Panc1 (cell line): ENCODE measurements around the gene MCU. TPM values are rescaled to one million over a fixed set of nuclear protein-coding genes. Genes with fewer than 3 reads are reported as not detected.

ENCODE experiments used
- ATAC-seq: fragments of 200-7000 bp; cut with Tn5 transposase; 2 replicates; pipeline ENCODE4 v1.9.1; 2020; ENCODE audit warnings: mild to moderate bottlenecking, moderate library complexity
- BruUV-seq: library from RNA; stranded (reverse); fragments of 400-500 nt; replicated peaks from 2 replicates; lab custom pipeline; 2021; lab: Mats Ljungman, UMichigan
- CTCF ChIA-PET: fragments of 300-600 bp; sonication (Branson Sonifier 250); formaldehyde crosslinking; loops from one replicate; lab custom pipeline; 2022; ENCODE audit warnings: antibody characterized with exemption; lab: Charles Lee
- POLR2A ChIA-PET: fragments of 300-600 bp; sonication (Branson Sonifier 250); formaldehyde crosslinking; loops from one replicate; lab custom pipeline; 2022; ENCODE audit warnings: antibody characterized with exemption; lab: Charles Lee
- DNase-seq: peaks from one replicate; pipeline ENCODE4 v3.0.0-alpha.2; 2010; ENCODE audit warnings: low read depth, low spot score
- H3K27ac ChIP-seq: 2 replicates; pipeline ENCODE4 v1.5.1; 2011; ENCODE audit warnings: mild to moderate bottlenecking, low read length, inconsistent platforms
- H3K27me3 ChIP-seq: fragments of 200-500 bp; sonication (Bioruptor generic); 2 replicates; pipeline ENCODE4 v1.6.0; 2014; ENCODE audit warnings: low read length, inconsistent platforms; ENCODE audit not compliant: control insufficient read depth, insufficient read depth
- H3K36me3 ChIP-seq: fragments of 200-500 bp; sonication (Bioruptor generic); 2 replicates; pipeline ENCODE4 v1.5.1; 2014; ENCODE audit warnings: inconsistent platforms, mild to moderate bottlenecking, low read length, moderate library complexity; ENCODE audit not compliant: control insufficient read depth, insufficient read depth
- H3K4me1 ChIP-seq: 2 replicates; pipeline ENCODE4 v1.5.1; 2011; ENCODE audit warnings: inconsistent platforms, mild to moderate bottlenecking, low read length, moderate library complexity; ENCODE audit not compliant: control insufficient read depth, insufficient read depth
- H3K4me3 ChIP-seq, 2 experiments: 2 replicates each; pipeline ENCODE4 v1.5.1; 2011 to 2012; ENCODE audit warnings: low read depth in 2 of 2, low read length in 2 of 2, mild to moderate bottlenecking in 2 of 2, inconsistent platforms in 1 of 2, moderate library complexity in 1 of 2
- H3K9me3 ChIP-seq: fragments of 200-500 bp; sonication (Bioruptor generic); 2 replicates; pipeline ENCODE4 v1.5.1; 2014; ENCODE audit warnings: low read depth, mild to moderate bottlenecking, inconsistent platforms, low read length, moderate library complexity; ENCODE audit not compliant: control insufficient read depth, insufficient read depth
- CTCF ChIP-seq: fragments of 450-650 bp; IDR thresholded peaks from 2 replicates; pipeline ENCODE4 v1.5.1; 2017; ENCODE audit warnings: mild to moderate bottlenecking
- POLR2AphosphoS5 ChIP-seq: IDR thresholded peaks from 2 replicates; pipeline ENCODE4 v1.6.1; 2012; ENCODE audit warnings: mild to moderate bottlenecking, low read depth, low read length, moderate library complexity
- SIN3A ChIP-seq: IDR thresholded peaks from 2 replicates; pipeline ENCODE4 v1.6.1; 2012; ENCODE audit warnings: low read depth, mild to moderate bottlenecking, low read length, moderate library complexity, borderline replicate concordance; ENCODE audit not compliant: insufficient read depth
- TCF7L2 ChIP-seq: IDR thresholded peaks from 2 replicates; pipeline ENCODE4 v1.6.1; 2011; ENCODE audit warnings: mild to moderate bottlenecking, low read depth, low read length, inconsistent platforms
- in situ Hi-C: cut with HindIII; loops from 2 replicates; pipeline ENCODE4 v1.10.0; 2016; ENCODE audit warnings: low sequenced_read_pairs, low pct_unique_long_range_greater_than_20kb
- intact Hi-C: fragments of 100-400 bp; cut with micrococcal nuclease; formaldehyde crosslinking; loops from one replicate; pipeline ENCODE4 v1.10.0; 2022; ENCODE audit not compliant: unreplicated experiment
- total RNA-seq: library from RNA; stranded (reverse); gene quantifications from one replicate; pipeline ENCODE4 v1.2.1, GENCODE V29; 2021; ENCODE audit not compliant: unreplicated experiment
- TF ChIP-seq, protein P1 (sequence below), 2 experiments: IDR thresholded peaks; 2 replicates each; pipeline ENCODE4 v1.6.1; 2011 to 2012; ENCODE audit warnings: low read depth in 2 of 2, control low read depth in 1 of 2, low read length in 1 of 2, mild to moderate bottlenecking in 1 of 2, moderate library complexity in 1 of 2; ENCODE audit not compliant: insufficient read depth in 1 of 2

Gene MCU
- total RNA-seq, 1 experiment from 2014 or later: 31.6 TPM

DNA sequence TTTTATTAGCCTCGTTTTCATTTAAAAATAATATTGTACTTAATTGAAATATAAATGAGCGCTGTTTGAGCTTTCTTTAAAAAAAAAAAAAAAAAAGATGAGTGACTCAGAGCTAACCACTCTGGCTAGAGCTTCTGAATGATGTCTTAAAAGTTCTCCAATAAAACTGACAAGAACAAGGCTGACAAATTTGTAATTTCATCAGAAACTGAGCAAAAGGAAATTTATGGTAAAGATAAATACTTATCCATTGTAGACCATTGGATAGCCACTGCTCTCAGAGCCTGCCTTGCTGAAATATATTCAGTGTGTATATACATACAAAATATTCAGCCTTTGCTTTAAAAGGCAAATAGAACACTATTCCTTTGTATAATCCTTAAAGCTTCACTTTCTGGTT is 110.4 kb downstream of the MCU start:
- POLR2A ChIA-PET: interaction anchor here (1.0 kb wide), 1 partner anchor 11 kb away, joined by 9 read pairs; no protein-coding TSS in a partner anchor
- CTCF ChIA-PET: interaction anchor here (0.8 kb wide), 1 partner anchor 107 kb away, joined by 4 read pairs; no protein-coding TSS in a partner anchor
- BruUV-seq: no TSS peak
- Histone ChIP-seq H3K4me3 (no peak overlapping the region), H3K27ac (no peak overlapping the region), H3K36me3 (no peaks in the 10 kb centered on the region), H3K27me3 (no peaks in the 10 kb centered on the region), H3K4me1 (peaks cover 6% of the 10 kb centered on the region; the same call in 1 of the 2 replicates), H3K9me3 (no peaks in the 10 kb centered on the region)
- ATAC-seq (no peak), DNase-seq (no peak)
- in situ Hi-C loops: no loop called here
- TF ChIP-seq SIN3A (no peak), CTCF (no peak), POLR2AphosphoS5 (no peak), TCF7L2 (no peak)
- TF ChIP-seq, protein P1, sequence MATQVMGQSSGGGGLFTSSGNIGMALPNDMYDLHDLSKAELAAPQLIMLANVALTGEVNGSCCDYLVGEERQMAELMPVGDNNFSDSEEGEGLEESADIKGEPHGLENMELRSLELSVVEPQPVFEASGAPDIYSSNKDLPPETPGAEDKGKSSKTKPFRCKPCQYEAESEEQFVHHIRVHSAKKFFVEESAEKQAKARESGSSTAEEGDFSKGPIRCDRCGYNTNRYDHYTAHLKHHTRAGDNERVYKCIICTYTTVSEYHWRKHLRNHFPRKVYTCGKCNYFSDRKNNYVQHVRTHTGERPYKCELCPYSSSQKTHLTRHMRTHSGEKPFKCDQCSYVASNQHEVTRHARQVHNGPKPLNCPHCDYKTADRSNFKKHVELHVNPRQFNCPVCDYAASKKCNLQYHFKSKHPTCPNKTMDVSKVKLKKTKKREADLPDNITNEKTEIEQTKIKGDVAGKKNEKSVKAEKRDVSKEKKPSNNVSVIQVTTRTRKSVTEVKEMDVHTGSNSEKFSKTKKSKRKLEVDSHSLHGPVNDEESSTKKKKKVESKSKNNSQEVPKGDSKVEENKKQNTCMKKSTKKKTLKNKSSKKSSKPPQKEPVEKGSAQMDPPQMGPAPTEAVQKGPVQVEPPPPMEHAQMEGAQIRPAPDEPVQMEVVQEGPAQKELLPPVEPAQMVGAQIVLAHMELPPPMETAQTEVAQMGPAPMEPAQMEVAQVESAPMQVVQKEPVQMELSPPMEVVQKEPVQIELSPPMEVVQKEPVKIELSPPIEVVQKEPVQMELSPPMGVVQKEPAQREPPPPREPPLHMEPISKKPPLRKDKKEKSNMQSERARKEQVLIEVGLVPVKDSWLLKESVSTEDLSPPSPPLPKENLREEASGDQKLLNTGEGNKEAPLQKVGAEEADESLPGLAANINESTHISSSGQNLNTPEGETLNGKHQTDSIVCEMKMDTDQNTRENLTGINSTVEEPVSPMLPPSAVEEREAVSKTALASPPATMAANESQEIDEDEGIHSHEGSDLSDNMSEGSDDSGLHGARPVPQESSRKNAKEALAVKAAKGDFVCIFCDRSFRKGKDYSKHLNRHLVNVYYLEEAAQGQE (IDR thresholded peaks at IDR 0.05; ENCODE audit: insufficient read depth in 1 of 2, low read depth in 2 of 2, low read length in 1 of 2): no peak
- intact Hi-C loops: no loop called here

DNA sequence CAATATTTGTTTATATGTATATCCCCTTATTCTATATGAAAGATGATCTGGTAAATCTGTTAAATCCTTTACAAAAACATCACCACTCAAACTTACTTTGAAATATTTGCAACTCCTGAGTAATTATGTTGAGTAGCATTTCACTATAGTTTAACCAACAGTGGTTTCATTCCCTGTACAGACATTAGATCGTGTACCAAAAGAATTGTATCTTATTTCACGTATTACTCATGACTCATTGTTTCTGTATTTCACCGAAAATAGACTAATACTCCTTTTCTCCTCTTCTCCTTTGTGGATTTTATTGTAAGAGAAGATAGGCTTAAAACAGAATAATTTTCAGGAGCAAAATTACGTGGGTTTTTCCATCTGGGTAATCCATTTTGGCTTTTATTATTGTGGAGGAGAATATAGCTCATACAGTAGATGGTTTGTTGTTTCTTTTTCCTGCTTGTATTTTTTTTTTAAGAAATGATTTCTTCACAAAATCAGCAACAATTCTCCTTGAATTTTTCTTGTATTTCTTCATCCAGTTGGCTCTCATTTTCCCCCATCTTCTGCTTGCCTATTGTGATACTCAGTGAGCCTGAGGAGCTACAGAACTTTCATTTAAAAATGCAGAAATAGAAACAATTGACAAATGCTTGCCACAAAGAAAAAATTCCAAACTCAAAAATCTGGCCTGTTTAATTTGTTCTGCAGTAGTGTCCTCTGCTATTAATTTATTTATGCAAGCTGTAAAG is 111.0 kb downstream of the MCU start:
- H3K27me3 ChIP-seq: no peaks in the 10 kb centered on the region
- peaks cover 6% of the 10 kb centered on the region; the same call in 1 of the 2 replicates for H3K4me1 ChIP-seq
- CTCF ChIA-PET: no interaction called here
- intact Hi-C loops: no loop called here
- no peak for ATAC-seq
- H3K4me3 ChIP-seq: no peak overlapping the region
- no peak overlapping the region for H3K27ac ChIP-seq
- in situ Hi-C loops: no loop called here
- no peaks in the 10 kb centered on the region for H3K9me3 ChIP-seq
- no peak for TF ChIP-seq POLR2AphosphoS5
- TF ChIP-seq TCF7L2: no peak
- TF ChIP-seq, protein P1 (IDR thresholded peaks at IDR 0.05; ENCODE audit: insufficient read depth in 1 of 2, low read depth in 2 of 2, low read length in 1 of 2): no peak
- no peak for TF ChIP-seq CTCF
- no peak for TF ChIP-seq SIN3A
- BruUV-seq: no TSS peak
- no peaks in the 10 kb centered on the region for H3K36me3 ChIP-seq
- POLR2A ChIA-PET: interaction anchor here (1.0 kb wide), 1 partner anchor 11 kb away, joined by 9 read pairs; no protein-coding TSS in a partner anchor
- DNase-seq: no peak
